NCI-H345 treated with DMSO at 0.1 percent for 48 hours (cell line): Measurements from ENCODE around the gene ASIC1.

Experiments used
- DNase-seq: peaks from one replicate; lab custom pipeline; 2025; ENCODE audit not compliant: unreplicated experiment; lab: John Stamatoyannopoulos, UW

Gene ASIC1

GRCh38 chr12:50060120-50060468, 2.7 kb downstream of the ASIC1 start:
- no peak for DNase-seq

GRCh38 chr12:50061171-50061570, 3.8 kb downstream of the ASIC1 start:
- DNase-seq, result no peak

GRCh38 chr12:50061946-50062686, 4.7 kb downstream of the ASIC1 start:
- DNase-seq, result no peak

GRCh38 chr12:50062728-50063460, 5.5 kb downstream of the ASIC1 start:
- no peak for DNase-seq

GRCh38 chr12:50065726-50066310, 8.4 kb downstream of the ASIC1 start:
- DNase-seq, result no peak

GRCh38 chr12:50066402-50066801, 9.0 kb downstream of the ASIC1 start:
- DNase-seq, result no peak

- DNase-seq, result no peak
Observed at GRCh38 chr12:50069069-50069468, 11.7 kb downstream of the ASIC1 start.

- no peak for DNase-seq
Observed at GRCh38 chr12:50069539-50069938, 12.1 kb downstream of the ASIC1 start.

- no peak for DNase-seq
Observed at GRCh38 chr12:50070314-50071060, 13.1 kb downstream of the ASIC1 start.

GRCh38 chr12:50072198-50072907, 15.0 kb downstream of the ASIC1 start:
- DNase-seq, result no peak

GRCh38 chr12:50073206-50073605, 15.8 kb downstream of the ASIC1 start:
- no peak for DNase-seq

- DNase-seq, result no peak
Observed at GRCh38 chr12:50073712-50074111, 16.3 kb downstream of the ASIC1 start.

- no peak for DNase-seq
Observed at GRCh38 chr12:50074936-50075807, 17.8 kb downstream of the ASIC1 start.

GRCh38 chr12:50075808-50076170, 18.4 kb downstream of the ASIC1 start:
- DNase-seq, result no peak

- no peak for DNase-seq
Observed at GRCh38 chr12:50077099-50077498, 19.7 kb downstream of the ASIC1 start.

- DNase-seq, result no peak
Observed at GRCh38 chr12:50078281-50078680, 20.9 kb downstream of the ASIC1 start.

- DNase-seq, result no peak
Observed at GRCh38 chr12:50079771-50080170, 22.4 kb downstream of the ASIC1 start.

- DNase-seq, result no peak
Observed at GRCh38 chr12:50081096-50081808, 23.9 kb downstream of the ASIC1 start.

- no peak for DNase-seq
Observed at GRCh38 chr12:50082644-50083043, 25.2 kb downstream of the ASIC1 start.
